ENCODE results near the gene KLHL17.

DNA sequence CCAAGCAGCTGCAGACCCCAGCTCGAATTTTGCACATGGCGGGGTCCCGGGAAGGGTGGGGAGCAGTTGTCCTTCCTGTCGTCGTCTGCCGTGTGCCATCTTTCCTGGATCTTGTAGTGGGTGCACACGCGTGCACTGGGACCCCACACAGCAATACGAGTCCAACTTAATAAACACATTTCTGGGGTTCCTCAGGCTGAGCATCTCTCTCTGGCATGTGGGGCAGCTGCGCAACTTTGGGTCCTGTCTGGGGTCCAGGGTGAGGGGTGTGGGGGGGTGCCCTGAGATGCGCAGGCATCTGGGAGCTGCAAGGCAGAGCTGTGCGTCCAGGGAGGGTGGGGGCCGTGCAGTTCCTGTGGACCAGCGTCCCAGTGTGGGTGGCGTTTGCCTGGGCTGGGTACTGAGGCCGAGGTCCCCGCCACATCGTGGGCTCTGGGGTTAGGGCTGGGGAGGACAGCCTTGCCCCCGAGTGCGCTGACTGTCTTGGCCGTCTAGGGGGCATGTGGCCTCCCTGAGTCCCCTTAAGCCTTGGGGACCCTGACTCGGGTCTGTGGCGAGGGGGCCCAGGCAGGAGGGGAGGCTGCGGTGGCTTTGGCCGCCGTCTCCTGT, 5.2 kb downstream of the KLHL17 start:
- TF ChIP-seq POLR2A (IDR thresholded peaks at IDR 0.05) (no peak), POLR2AphosphoS5 (IDR thresholded peaks at IDR 0.05; ENCODE audit: insufficient read depth in 1 of 2, low read depth in 1 of 2) (no peak)
- TF ChIP-seq, protein P1, sequence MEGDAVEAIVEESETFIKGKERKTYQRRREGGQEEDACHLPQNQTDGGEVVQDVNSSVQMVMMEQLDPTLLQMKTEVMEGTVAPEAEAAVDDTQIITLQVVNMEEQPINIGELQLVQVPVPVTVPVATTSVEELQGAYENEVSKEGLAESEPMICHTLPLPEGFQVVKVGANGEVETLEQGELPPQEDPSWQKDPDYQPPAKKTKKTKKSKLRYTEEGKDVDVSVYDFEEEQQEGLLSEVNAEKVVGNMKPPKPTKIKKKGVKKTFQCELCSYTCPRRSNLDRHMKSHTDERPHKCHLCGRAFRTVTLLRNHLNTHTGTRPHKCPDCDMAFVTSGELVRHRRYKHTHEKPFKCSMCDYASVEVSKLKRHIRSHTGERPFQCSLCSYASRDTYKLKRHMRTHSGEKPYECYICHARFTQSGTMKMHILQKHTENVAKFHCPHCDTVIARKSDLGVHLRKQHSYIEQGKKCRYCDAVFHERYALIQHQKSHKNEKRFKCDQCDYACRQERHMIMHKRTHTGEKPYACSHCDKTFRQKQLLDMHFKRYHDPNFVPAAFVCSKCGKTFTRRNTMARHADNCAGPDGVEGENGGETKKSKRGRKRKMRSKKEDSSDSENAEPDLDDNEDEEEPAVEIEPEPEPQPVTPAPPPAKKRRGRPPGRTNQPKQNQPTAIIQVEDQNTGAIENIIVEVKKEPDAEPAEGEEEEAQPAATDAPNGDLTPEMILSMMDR (IDR thresholded peaks at IDR 0.05), result no peak

Measured in vagina (tissue), 2 donors.